GM18858 (cell line): ENCODE data around the gene ZFYVE19.
"Not testable (repeated sequence)": the region's sequence is repeated elsewhere in the genome, so short reads cannot be mapped to it uniquely, and the experiment has no call there.

Experiments
- ATAC-seq: cut with Tn5 transposase; IDR thresholded peaks from one replicate; pipeline ENCODE4 v1.9.1; 2021; ENCODE audit not compliant: unreplicated experiment

Gene ZFYVE19

DNA sequence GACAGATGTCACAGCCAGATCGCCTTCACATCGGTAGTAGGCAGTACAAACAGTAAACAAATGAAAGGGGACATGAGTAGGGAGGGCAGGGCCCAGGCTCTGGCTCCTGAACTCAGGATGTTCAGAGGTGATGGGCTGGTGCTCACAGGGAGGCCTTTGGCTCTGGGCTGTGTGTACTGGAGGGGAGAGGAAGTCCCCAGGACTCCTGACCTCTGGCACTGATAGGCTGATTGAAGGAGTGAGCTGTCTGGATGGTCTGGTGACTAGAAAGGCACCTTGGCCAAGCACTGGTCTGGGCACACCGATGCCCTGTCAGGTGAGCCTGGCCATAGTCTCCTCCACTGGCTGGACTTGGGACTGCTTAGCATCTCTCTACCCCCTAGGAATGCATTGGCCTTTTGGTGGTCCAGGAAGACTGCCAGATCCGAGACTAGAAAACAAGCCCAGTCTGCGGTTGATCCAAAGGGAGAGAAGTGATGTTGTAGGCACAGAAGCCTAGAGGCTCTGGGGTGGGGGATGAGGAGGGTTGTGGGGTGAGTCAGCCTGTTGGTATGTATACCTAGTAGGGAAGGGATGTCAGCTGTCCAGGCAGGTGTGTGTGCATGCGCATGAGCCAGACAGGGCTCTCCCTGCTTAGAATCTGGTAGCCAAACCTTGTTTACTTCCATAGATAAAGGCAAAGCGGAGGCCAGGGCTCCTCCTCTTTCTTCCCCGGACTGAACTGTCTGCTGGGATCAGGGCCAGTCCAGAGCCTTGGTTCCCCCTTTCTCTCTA lies 38.8 kb downstream of the ZFYVE19 start:
- ATAC-seq = no peak

- no peak for ATAC-seq
Observed at GRCh38 chr15:40846841-40847222, 39.9 kb downstream of the ZFYVE19 start.

- no peak for ATAC-seq
Observed at GRCh38 chr15:40847223-40847961, 40.5 kb downstream of the ZFYVE19 start.

- no peak for ATAC-seq
Observed at GRCh38 chr15:40850576-40851112, 43.8 kb downstream of the ZFYVE19 start.

- no peak for ATAC-seq
Observed at GRCh38 chr15:40852529-40852928, 45.6 kb downstream of the ZFYVE19 start.

GRCh38 chr15:40853241-40853890 lies 46.5 kb downstream of the ZFYVE19 start:
- no peak for ATAC-seq

DNA sequence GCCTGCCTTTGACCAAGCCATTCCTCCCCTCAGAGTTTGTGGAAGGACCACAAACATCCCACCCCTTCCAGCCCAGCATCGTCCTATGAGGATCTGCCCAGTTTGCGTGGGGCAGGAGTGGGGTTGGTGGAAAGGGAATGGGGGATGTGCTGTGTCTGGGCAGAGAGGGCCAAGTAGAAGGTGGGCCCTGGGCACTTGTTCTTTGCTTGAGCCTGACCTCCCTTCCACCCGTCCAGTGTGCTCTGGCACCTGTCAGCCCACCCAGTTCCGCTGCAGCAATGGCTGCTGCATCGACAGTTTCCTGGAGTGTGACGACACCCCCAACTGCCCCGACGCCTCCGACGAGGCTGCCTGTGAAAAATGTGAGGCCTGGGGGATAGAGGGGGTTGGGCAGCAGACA lies 47.3 kb downstream of the ZFYVE19 start:
- ATAC-seq = no peak

GRCh38 chr15:40855706-40856234 lies 48.9 kb downstream of the ZFYVE19 start:
- no peak for ATAC-seq

- ATAC-seq = no peak
Observed at GRCh38 chr15:40856746-40857145, 49.9 kb downstream of the ZFYVE19 start.

DNA sequence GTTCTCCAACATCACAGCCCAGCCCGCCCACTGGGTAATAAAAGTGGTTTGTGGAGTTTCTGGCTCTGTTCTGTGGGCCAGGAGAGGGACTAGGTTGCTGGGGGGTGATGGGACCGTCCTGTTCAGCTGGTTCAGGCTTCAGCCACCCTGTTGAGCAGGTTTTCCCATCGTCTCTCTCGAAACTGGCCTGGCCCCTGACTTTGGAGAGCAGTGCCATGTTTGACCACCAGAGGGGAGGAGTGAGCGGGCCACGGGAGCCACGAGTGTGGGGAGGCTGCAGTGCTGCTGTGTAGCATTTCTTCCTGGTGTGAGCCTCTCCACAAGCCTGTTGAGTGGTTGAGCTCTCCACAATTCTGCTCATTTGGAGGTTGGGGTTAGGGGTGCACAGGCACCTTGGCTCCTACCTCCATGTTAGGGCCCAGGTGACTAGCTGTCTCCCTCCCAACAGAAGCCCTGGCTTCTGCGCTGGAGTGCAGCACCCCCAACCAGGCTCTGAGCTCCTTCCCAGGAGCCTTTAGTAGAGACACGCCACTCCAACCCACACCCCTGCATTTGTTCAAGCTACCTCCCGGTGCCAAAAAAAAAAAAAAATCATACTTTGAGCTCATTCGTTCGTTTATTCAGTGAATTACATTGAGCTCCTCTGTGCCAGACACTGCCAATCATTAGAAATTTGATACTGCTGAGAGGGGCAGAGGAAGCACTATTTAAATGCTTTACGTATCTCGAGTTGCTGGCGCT lies 50.9 kb downstream of the ZFYVE19 start:
- no peak for ATAC-seq

- no peak for ATAC-seq
Observed at GRCh38 chr15:40858706-40859105, 51.8 kb downstream of the ZFYVE19 start.

- ATAC-seq = no peak
Observed at GRCh38 chr15:40859206-40859851, 52.4 kb downstream of the ZFYVE19 start.

- not testable (repeated sequence) for ATAC-seq
Observed at GRCh38 chr15:40861147-40861546, 54.3 kb downstream of the ZFYVE19 start.

DNA sequence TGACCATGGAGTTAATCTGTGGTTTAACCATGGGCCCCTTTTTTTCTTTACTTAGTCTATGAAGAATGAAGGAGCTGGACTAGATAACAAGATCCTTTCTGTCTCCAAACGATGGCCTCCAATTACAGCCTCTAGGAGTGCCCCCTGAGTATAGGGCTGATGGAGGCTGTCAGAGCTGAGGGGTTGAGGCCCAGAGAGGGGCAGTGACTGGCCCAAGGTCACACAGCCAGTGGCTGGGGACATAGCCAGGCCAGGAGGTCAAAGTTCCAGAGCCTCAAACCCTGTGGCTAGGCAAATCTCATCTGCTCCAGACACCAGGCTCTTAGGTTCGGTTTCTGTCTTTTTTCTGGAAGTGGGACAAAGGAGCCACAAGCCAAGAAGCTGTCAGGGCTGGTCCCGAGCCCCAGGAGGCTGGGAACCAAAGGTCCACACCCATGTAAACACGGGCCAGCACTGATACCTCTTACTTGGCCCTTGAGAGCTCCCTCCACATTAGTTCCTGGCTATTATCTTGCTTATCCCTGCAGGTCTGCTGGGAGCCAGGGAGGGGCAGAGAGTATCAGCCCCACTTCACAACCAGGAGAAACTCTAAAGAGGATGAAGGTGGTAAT lies 56.9 kb downstream of the ZFYVE19 start:
- no peak for ATAC-seq
